Muscle layer of colon (tissue), 2 donors: ENCODE results near the gene AKT1.

ENCODE experiments used
- H3K27ac ChIP-seq: one replicate; pipeline ENCODE4 v1.7.0; 2013; ENCODE audit warnings: low read depth, mild to moderate bottlenecking, low read length, moderate library complexity
- H3K27me3 ChIP-seq, 2 donors: one replicate each; pipeline ENCODE4 v1.7.0; 2013; ENCODE audit warnings: low read length in 2 of 2, mild to moderate bottlenecking in 2 of 2; ENCODE audit not compliant: insufficient read depth in 2 of 2, control insufficient read depth in 1 of 2
- H3K36me3 ChIP-seq: one replicate; pipeline ENCODE4 v1.7.0; 2013; ENCODE audit warnings: mild to moderate bottlenecking, low read length; ENCODE audit not compliant: insufficient read depth
- H3K4me1 ChIP-seq: one replicate; pipeline ENCODE4 v1.7.0; 2013; ENCODE audit warnings: mild to moderate bottlenecking, low read length; ENCODE audit not compliant: insufficient read depth
- H3K4me3 ChIP-seq, 2 donors: one replicate each; pipeline ENCODE4 v1.7.0; 2013; ENCODE audit warnings: low read length in 2 of 2, low read depth in 1 of 2, mild to moderate bottlenecking in 1 of 2, moderate library complexity in 1 of 2
- H3K9ac ChIP-seq: one replicate; pipeline ENCODE4 v1.7.0; 2013; ENCODE audit warnings: low read length
- H3K9me3 ChIP-seq: one replicate; pipeline ENCODE4 v1.7.0; 2013; ENCODE audit warnings: mild to moderate bottlenecking, low read length
- donor health status: abdominal sarcoma.
- donor health status: Adenocarcinoma of cecum.

The AKT1 gene

DNA sequence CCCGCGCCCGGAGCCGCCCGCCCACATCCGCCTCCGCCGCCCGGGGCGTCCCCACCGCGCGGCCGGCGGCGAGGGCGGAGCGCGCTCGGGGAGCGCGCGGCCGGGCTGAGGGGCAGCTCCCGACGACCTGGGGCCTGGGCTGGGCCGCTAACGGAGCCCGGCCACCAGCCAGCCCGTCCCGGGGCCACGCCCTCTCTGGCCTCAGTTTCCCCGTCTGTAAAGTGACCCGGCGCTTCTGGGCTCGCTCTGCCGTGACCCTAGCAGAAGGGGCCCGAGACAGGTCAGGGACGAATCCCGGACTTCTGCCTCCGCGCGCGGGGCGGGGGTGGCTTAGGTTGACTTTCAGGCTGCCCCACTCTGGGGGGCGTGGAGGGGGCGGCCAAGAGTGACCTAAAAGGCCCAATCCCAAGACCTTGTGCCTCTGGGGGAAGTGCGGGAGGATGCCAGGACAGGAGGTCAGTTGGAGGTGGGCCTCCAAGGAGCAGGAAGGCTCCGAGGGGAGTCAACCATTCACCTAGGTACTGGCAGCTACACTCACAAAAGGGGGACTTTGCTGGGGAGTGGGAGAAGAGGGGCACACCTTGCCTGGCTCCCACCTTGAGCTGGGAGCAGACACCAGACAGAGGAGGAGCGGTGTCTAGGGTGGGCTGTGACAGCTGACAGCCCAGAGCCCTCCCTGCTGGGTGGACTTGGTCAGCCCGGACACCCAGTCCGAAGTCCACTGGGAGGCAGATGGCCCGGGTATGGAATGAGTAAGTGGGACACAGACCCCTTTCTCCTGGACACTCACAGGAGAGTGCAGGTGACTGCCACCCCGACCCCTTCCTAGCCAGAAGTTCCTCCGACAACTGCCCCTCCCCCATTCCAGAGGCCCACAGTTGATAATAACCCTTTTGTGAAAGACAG is 486 bp upstream of the AKT1 start:
- Histone ChIP-seq H3K27ac (peak overlapping the region; percentile 78), H3K9ac (peak overlapping the region; percentile 53), H3K4me3 (peak overlapping the region; percentile 54 to 55), H3K27me3 (no peaks in the 10 kb centered on the region), H3K4me1 (peaks cover 48% of the 10 kb centered on the region), H3K9me3 (no peaks in the 10 kb centered on the region), H3K36me3 (peaks cover 9% of the 10 kb centered on the region)

GRCh38 chr14:104794631-104794992 is 936 bp downstream of the AKT1 start:
- H3K4me3 ChIP-seq: peak overlapping the region; percentile 63 to 74
- no peaks in the 10 kb centered on the region for H3K27me3 ChIP-seq
- H3K9me3 ChIP-seq: no peaks in the 10 kb centered on the region
- H3K36me3 ChIP-seq: peaks cover 9% of the 10 kb centered on the region
- peak overlapping the region; percentile 80 for H3K27ac ChIP-seq
- H3K9ac ChIP-seq: peak overlapping the region; percentile 53
- H3K4me1 ChIP-seq: peaks cover 43% of the 10 kb centered on the region

- Histone ChIP-seq H3K4me1 (peaks cover 42% of the 10 kb centered on the region), H3K9ac (peak overlapping the region; percentile 53), H3K27ac (peak overlapping the region; percentile 80), H3K4me3 (peak overlapping the region; percentile 63 to 74), H3K36me3 (peaks cover 9% of the 10 kb centered on the region), H3K9me3 (no peaks in the 10 kb centered on the region), H3K27me3 (no peaks in the 10 kb centered on the region)
These were observed 1.4 kb downstream of the AKT1 start for GRCh38 chr14:104794099-104794498.

- Histone ChIP-seq H3K4me3 (peak overlapping the region; percentile 1 to 74), H3K27ac (no peak overlapping the region), H3K9me3 (no peaks in the 10 kb centered on the region), H3K4me1 (peaks cover 42% of the 10 kb centered on the region), H3K36me3 (peaks cover 9% of the 10 kb centered on the region), H3K27me3 (no peaks in the 10 kb centered on the region), H3K9ac (peak overlapping the region; percentile 53)
These were observed 1.9 kb downstream of the AKT1 start for GRCh38 chr14:104793703-104793959.

GRCh38 chr14:104792945-104793702 is 2.4 kb downstream of the AKT1 start:
- Histone ChIP-seq H3K9me3 (no peaks in the 10 kb centered on the region), H3K4me1 (peaks cover 42% of the 10 kb centered on the region), H3K9ac (peak overlapping the region; percentile 53), H3K27me3 (no peaks in the 10 kb centered on the region), H3K4me3 (peak overlapping the region; percentile 1 to 74), H3K27ac (no peak overlapping the region), H3K36me3 (peaks cover 9% of the 10 kb centered on the region)

GRCh38 chr14:104792101-104792884 is 3.3 kb downstream of the AKT1 start:
- Histone ChIP-seq H3K9ac (no peak overlapping the region), H3K4me3 (no peak overlapping the region)

GRCh38 chr14:104791425-104791824 is 4.1 kb downstream of the AKT1 start:
- Histone ChIP-seq H3K4me3 (no peak overlapping the region), H3K27me3 (no peaks in the 10 kb centered on the region), H3K27ac (no peak overlapping the region), H3K9me3 (no peaks in the 10 kb centered on the region), H3K4me1 (peaks cover 34% of the 10 kb centered on the region), H3K9ac (no peak overlapping the region), H3K36me3 (peaks cover 9% of the 10 kb centered on the region)

More at GRCh38 chr14:104792101-104792884, 3.3 kb downstream of the AKT1 start:
- H3K36me3 ChIP-seq: peaks cover 9% of the 10 kb centered on the region
- no peaks in the 10 kb centered on the region for H3K27me3 ChIP-seq
- no peaks in the 10 kb centered on the region for H3K9me3 ChIP-seq
- peaks cover 40% of the 10 kb centered on the region for H3K4me1 ChIP-seq
- no peak overlapping the region for H3K27ac ChIP-seq

- H3K9ac ChIP-seq: no peak overlapping the region
- H3K27ac ChIP-seq: no peak overlapping the region
- peaks cover 9% of the 10 kb centered on the region for H3K36me3 ChIP-seq
- no peak overlapping the region for H3K4me3 ChIP-seq
- no peaks in the 10 kb centered on the region for H3K9me3 ChIP-seq
- peaks cover 35% of the 10 kb centered on the region for H3K4me1 ChIP-seq
- no peaks in the 10 kb centered on the region for H3K27me3 ChIP-seq
These were observed 5.5 kb downstream of the AKT1 start for GRCh38 chr14:104789752-104790743.

DNA sequence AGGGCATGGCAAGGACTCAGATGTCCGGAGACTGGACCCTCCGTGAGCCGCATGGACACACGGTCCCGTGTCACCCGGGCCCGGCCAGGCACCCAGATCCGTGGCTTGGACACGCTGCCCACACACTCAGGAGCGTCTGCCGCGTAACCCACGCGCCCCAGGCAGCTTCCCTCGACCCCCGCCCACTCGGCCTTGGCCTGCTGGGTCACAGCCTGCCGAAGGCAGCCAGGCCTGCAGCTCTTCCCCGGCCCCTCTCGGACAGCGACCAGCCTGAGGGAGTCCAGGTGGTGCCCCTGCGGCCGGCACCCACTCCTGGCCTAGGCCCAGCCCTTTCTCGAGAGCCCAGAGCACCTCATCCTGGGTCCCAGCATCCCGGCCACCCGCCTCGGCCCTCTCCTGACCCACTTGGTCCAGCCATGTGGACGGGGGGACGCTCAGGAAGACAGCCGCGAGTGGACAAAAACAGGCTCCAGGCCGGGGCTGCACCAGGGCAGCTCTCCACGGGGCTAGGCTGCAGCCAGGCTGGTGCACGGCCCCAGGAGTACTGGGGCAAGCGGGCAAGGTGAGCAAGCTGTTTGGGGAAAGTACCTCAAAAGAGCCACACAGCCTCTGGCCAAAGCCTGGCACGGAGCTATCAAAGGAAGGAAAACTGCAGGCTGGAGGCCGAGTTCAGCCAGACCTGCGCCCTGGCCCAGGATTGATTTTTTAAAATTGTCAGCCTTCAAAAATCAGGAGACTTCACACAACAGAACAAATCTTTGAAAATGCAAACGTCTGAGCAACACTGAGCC is 6.5 kb downstream of the AKT1 start:
- H3K9me3 ChIP-seq: no peaks in the 10 kb centered on the region
- no peak overlapping the region for H3K27ac ChIP-seq
- no peak overlapping the region for H3K9ac ChIP-seq
- peaks cover 31% of the 10 kb centered on the region for H3K4me1 ChIP-seq
- peaks cover 9% of the 10 kb centered on the region for H3K36me3 ChIP-seq
- H3K4me3 ChIP-seq: no peak overlapping the region
- no peaks in the 10 kb centered on the region for H3K27me3 ChIP-seq
